Trophoblast cell (in vitro differentiated cells and primary cell): ENCODE measurements around the gene RAI2.

Experiments used
- DNase-seq, 2 donors: peaks; one replicate each; pipeline ENCODE4 v3.0.0-alpha.2; 2016
- H2AFZ ChIP-seq: 2 replicates; pipeline ENCODE4 v1.6.1; 2013; ENCODE audit warnings: low read length, moderate library complexity, mild to moderate bottlenecking; ENCODE audit not compliant: insufficient read depth, poor library complexity
- H2AK5ac ChIP-seq: 2 replicates; pipeline ENCODE4 v1.6.1; 2013; ENCODE audit warnings: mild to moderate bottlenecking, low read length
- H2BK120ac ChIP-seq: 2 replicates; pipeline ENCODE4 v1.6.1; 2013; ENCODE audit warnings: low read length, mild to moderate bottlenecking, moderate library complexity; ENCODE audit not compliant: insufficient read depth, poor library complexity
- H2BK12ac ChIP-seq: 2 replicates; pipeline ENCODE4 v1.6.1; 2013; ENCODE audit warnings: mild to moderate bottlenecking, low read length, moderate library complexity
- H2BK5ac ChIP-seq: 2 replicates; pipeline ENCODE4 v1.6.1; 2013; ENCODE audit warnings: low read length, low read depth, moderate library complexity, mild to moderate bottlenecking; ENCODE audit not compliant: poor library complexity
- H3K14ac ChIP-seq: 2 replicates; pipeline ENCODE4 v1.6.1; 2013; ENCODE audit warnings: mild to moderate bottlenecking, low read length
- H3K18ac ChIP-seq: 2 replicates; pipeline ENCODE4 v1.6.1; 2013; ENCODE audit warnings: mild to moderate bottlenecking, low read length
- H3K23ac ChIP-seq: 2 replicates; pipeline ENCODE4 v1.6.1; 2013; ENCODE audit warnings: low read length
- H3K27ac ChIP-seq: 2 replicates; pipeline ENCODE4 v1.5.1; 2013; ENCODE audit warnings: low read depth, mild to moderate bottlenecking, inconsistent platforms, low read length, moderate library complexity
- H3K27me3 ChIP-seq: 2 replicates; pipeline ENCODE4 v1.6.1; 2013; ENCODE audit warnings: inconsistent platforms, mild to moderate bottlenecking, low read length, moderate library complexity; ENCODE audit not compliant: insufficient read depth
- H3K36me3 ChIP-seq, 2 experiments: 1 replicate in 1 of 2; 2 replicates in 1 of 2; pipeline ENCODE4 v1.6.1; 2013; ENCODE audit warnings: low read length in 2 of 2, mild to moderate bottlenecking in 2 of 2, moderate library complexity in 1 of 2; ENCODE audit not compliant: insufficient read depth in 2 of 2, control insufficient read depth in 1 of 2
- H3K4ac ChIP-seq: 2 replicates; pipeline ENCODE4 v1.6.1; 2013; ENCODE audit warnings: low read depth, mild to moderate bottlenecking, low read length, moderate library complexity
- H3K4me1 ChIP-seq, 2 experiments: 1 replicate in 1 of 2; 2 replicates in 1 of 2; pipeline ENCODE4 v1.6.1; 2013; ENCODE audit warnings: low read length in 2 of 2, mild to moderate bottlenecking in 2 of 2, moderate library complexity in 1 of 2; ENCODE audit not compliant: insufficient read depth in 2 of 2, control insufficient read depth in 1 of 2
- H3K4me2 ChIP-seq: 2 replicates; pipeline ENCODE4 v1.6.1; 2013; ENCODE audit warnings: inconsistent platforms, mild to moderate bottlenecking, low read length, moderate library complexity
- H3K4me3 ChIP-seq: 2 replicates; pipeline ENCODE4 v1.5.1; 2013; ENCODE audit warnings: mild to moderate bottlenecking, low read depth, low read length, inconsistent platforms
- H3K79me1 ChIP-seq: one replicate; pipeline ENCODE4 v1.6.1; 2013; ENCODE audit warnings: low read length
- H3K79me2 ChIP-seq: 2 replicates; pipeline ENCODE4 v1.6.1; 2013; ENCODE audit warnings: low read length, mild to moderate bottlenecking; ENCODE audit not compliant: control insufficient read depth, insufficient read depth, poor library complexity
- H3K9ac ChIP-seq: 2 replicates; pipeline ENCODE4 v1.6.1; 2013; ENCODE audit warnings: mild to moderate bottlenecking, low read length
- H3K9me3 ChIP-seq: 2 replicates; pipeline ENCODE4 v1.6.1; 2013; ENCODE audit warnings: low read depth, mild to moderate bottlenecking, control low read depth, inconsistent platforms, low read length; ENCODE audit not compliant: insufficient read depth
- H4K12ac ChIP-seq: 2 replicates; pipeline ENCODE4 v1.6.1; 2013; ENCODE audit warnings: low read depth, mild to moderate bottlenecking, low read length, moderate library complexity
- H4K8ac ChIP-seq: 2 replicates; pipeline ENCODE4 v1.6.1; 2013; ENCODE audit warnings: low read depth, mild to moderate bottlenecking, low read length, moderate library complexity
- H4K91ac ChIP-seq: one replicate; pipeline ENCODE4 v1.6.1; 2013; ENCODE audit warnings: low read depth, mild to moderate bottlenecking, low read length, moderate library complexity
- WGBS: extraction: QIAGEN DNeasy Blood & Tissue Kit; methylation state at CpG from one replicate; pipeline ENCODE4 v1.1.7; 2013; ENCODE audit warnings: missing lambda C conversion rate; ENCODE audit not compliant: insufficient read length, insufficient coverage; ENCODE audit errors: extremely low coverage; 5-methylcytosine and 5-hydroxymethylcytosine counted together

The RAI2 gene

DNA sequence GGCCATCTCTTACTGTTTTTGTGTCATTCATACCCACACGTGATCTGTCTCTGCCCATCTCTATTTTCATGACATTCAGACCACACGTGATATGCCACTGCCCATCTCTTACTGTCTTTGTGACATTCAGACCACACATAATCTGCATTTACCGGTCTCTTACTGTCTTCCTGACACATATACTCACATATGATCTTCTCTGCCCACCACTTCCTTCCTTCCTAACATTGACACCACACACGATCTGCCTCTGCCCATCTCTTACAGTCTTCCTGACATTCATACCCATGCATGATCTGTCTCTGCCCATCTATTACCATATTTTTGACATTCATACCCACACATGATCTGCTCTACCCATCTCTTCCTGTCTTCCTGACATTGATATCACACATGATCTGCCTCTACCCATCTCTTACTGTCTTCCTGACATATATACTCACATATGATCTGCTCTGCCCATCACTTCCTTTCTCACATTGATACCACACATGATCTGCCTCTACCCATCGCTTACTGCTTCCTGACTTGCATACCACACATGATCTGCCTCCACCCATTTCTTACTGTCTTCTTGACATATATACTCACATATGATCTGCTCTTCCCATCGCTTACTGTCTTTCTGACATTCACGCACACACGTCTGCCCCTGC is 87.7 kb downstream of the RAI2 start:
- no peaks in the 10 kb centered on the region for H3K79me2 ChIP-seq
- H3K14ac ChIP-seq = no peak overlapping the region
- H2BK12ac ChIP-seq = no peak overlapping the region
- H3K9ac ChIP-seq = no peak overlapping the region
- no peak overlapping the region for H3K23ac ChIP-seq
- H3K4me1 ChIP-seq = no peaks in the 10 kb centered on the region
- H2AK5ac ChIP-seq = no peak overlapping the region
- H3K27me3 ChIP-seq = no peaks in the 10 kb centered on the region
- WGBS = no CpG with 5 or more reads among the region's 8 CpGs
- no peak overlapping the region for H4K12ac ChIP-seq
- no peak overlapping the region for H2AFZ ChIP-seq
- H3K27ac ChIP-seq = no peak overlapping the region
- DNase-seq = no peak
- no peak overlapping the region for H4K91ac ChIP-seq
- H3K4me2 ChIP-seq = no peak overlapping the region
- H3K36me3 ChIP-seq = no peaks in the 10 kb centered on the region
- H3K9me3 ChIP-seq = no peaks in the 10 kb centered on the region
- no peak overlapping the region for H3K4me3 ChIP-seq
- H3K79me1 ChIP-seq = no peaks in the 10 kb centered on the region
- H2BK120ac ChIP-seq = no peak overlapping the region
- H3K4ac ChIP-seq = no peak overlapping the region
- H4K8ac ChIP-seq = no peak overlapping the region
- H2BK5ac ChIP-seq = no peak overlapping the region
- H3K18ac ChIP-seq = no peak overlapping the region

DNA sequence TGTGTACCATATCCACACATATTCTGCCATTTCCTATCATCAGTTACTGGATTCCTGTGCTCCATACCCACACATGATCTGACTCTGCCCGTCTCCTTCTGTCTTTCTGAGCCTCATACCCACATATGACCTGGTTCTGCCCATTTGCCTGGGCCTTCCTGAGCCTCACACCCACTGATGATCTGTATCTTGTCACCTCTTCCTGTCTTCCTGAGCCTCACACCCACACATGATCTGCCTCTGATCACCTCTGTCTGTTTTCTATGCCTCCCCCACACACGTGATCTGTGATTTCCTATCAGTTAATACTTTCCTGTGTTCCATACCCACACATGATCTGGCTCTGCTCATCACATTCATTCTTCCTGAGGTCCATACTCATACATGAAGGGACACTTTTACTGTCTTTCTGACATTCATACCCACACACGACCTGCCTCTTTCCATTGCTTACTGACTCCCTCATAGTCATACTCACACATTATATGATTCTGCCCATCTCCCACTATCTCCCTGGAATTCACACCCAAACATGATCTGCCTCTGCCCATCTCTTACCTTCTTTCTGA is 91.3 kb downstream of the RAI2 start:
- no peaks in the 10 kb centered on the region for H3K4me1 ChIP-seq
- no peaks in the 10 kb centered on the region for H3K36me3 ChIP-seq
- no peak overlapping the region for H3K27ac ChIP-seq
- H3K9me3 ChIP-seq = no peaks in the 10 kb centered on the region
- H3K79me2 ChIP-seq = no peaks in the 10 kb centered on the region
- H3K23ac ChIP-seq = no peak overlapping the region
- no peaks in the 10 kb centered on the region for H3K27me3 ChIP-seq
- no peaks in the 10 kb centered on the region for H3K79me1 ChIP-seq
- DNase-seq = no peak
- no peak overlapping the region for H2AFZ ChIP-seq
- no peak overlapping the region for H3K9ac ChIP-seq
- H3K4me2 ChIP-seq = no peak overlapping the region
- H2BK5ac ChIP-seq = no peak overlapping the region
- H2BK12ac ChIP-seq = no peak overlapping the region
- no peak overlapping the region for H4K91ac ChIP-seq
- no CpG with 5 or more reads among the region's 3 CpGs for WGBS
- no peak overlapping the region for H3K4ac ChIP-seq
- no peak overlapping the region for H4K12ac ChIP-seq
- no peak overlapping the region for H2BK120ac ChIP-seq
- no peak overlapping the region for H2AK5ac ChIP-seq
- H4K8ac ChIP-seq = no peak overlapping the region
- H3K14ac ChIP-seq = no peak overlapping the region
- no peak overlapping the region for H3K4me3 ChIP-seq
- no peak overlapping the region for H3K18ac ChIP-seq

DNA sequence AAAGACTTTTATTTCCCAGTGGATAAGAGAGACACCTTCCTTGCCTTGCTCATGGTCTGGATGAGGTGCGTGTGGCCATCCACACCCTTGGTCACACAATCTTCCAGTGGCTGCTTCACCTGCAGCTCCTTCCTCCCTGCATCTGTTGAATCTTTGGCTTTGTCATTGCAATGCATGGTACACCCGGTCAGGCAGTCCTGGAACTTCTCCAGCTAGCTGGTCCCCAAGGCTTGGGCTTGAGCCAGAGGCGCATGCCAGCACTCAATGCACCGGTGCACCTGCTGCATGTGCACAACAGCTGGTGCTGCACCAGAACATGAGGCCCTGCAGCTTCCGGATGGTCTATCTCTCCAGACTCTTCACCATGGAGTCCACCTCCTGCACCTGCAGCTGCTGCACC is 92.1 kb downstream of the RAI2 start:
- H4K12ac ChIP-seq = no peak overlapping the region

DNA sequence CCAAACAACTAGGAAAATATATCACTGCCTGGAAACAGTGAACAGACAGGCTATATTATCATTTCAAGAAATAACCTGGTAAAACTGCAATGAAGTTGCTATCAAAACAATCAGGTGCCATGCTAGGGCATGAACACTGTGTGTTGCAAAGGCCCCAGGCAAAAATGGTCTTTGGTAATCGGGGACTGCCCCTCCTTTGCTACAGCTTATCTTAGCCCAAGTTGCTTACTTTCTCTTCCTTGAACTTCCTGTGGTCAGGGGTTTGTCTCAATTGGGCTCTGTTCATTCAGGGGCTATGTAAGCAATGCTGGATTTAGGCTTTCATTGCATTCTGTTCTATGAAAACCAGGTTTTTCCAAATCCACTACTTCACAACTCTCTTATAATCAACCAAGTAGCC is 93.4 kb downstream of the RAI2 start:
- no peak overlapping the region for H2AFZ ChIP-seq
- no peaks in the 10 kb centered on the region for H3K79me2 ChIP-seq
- H4K12ac ChIP-seq = no peak overlapping the region
- H2BK5ac ChIP-seq = no peak overlapping the region
- no peaks in the 10 kb centered on the region for H3K79me1 ChIP-seq
- no peak overlapping the region for H3K14ac ChIP-seq
- H3K27ac ChIP-seq = no peak overlapping the region
- H3K9ac ChIP-seq = no peak overlapping the region
- WGBS = no CpG with 5 or more reads among the region's 1 CpG
- H2BK120ac ChIP-seq = no peak overlapping the region
- no peak overlapping the region for H4K8ac ChIP-seq
- no peak overlapping the region for H3K4me2 ChIP-seq
- no peak overlapping the region for H2BK12ac ChIP-seq
- H3K36me3 ChIP-seq = no peaks in the 10 kb centered on the region
- no peak overlapping the region for H2AK5ac ChIP-seq
- no peak overlapping the region for H3K4ac ChIP-seq
- no peak overlapping the region for H3K4me3 ChIP-seq
- DNase-seq = no peak
- no peak overlapping the region for H3K18ac ChIP-seq
- H4K91ac ChIP-seq = no peak overlapping the region
- H3K4me1 ChIP-seq = no peaks in the 10 kb centered on the region
- H3K9me3 ChIP-seq = no peaks in the 10 kb centered on the region
- H3K27me3 ChIP-seq = no peaks in the 10 kb centered on the region
- no peak overlapping the region for H3K23ac ChIP-seq

More for the DNA sequence above, 92.1 kb downstream of the RAI2 start:
- Histone ChIP-seq H2BK120ac (no peak overlapping the region), H4K91ac (no peak overlapping the region), H3K27me3 (no peaks in the 10 kb centered on the region), H2AFZ (no peak overlapping the region), H4K8ac (no peak overlapping the region), H3K9ac (no peak overlapping the region), H3K4me1 (no peaks in the 10 kb centered on the region), H3K9me3 (no peaks in the 10 kb centered on the region), H3K36me3 (no peaks in the 10 kb centered on the region), H3K18ac (no peak overlapping the region), H3K79me1 (no peaks in the 10 kb centered on the region), H2BK5ac (no peak overlapping the region), H3K14ac (no peak overlapping the region), H3K79me2 (no peaks in the 10 kb centered on the region), H2BK12ac (no peak overlapping the region), H3K4me2 (no peak overlapping the region), H3K4ac (no peak overlapping the region), H3K23ac (no peak overlapping the region), H3K27ac (no peak overlapping the region), H2AK5ac (no peak overlapping the region), H3K4me3 (no peak overlapping the region)
- DNase-seq = no peak
- no CpG with 5 or more reads among the region's 5 CpGs for WGBS
